GM23248 (cell line): ENCODE results near the gene PI4K2B.
"Not testable (repeated sequence)": the region's sequence is repeated elsewhere in the genome, so short reads cannot be mapped to it uniquely, and the experiment has no call there.

Experiments used
- EZH2 ChIP-seq: fragments of 200-600 bp; sonication (generic); IDR thresholded peaks from 2 replicates; pipeline ENCODE4 v1.6.1; 2018; ENCODE audit warnings: antibody characterized with exemption, mild to moderate bottlenecking; ENCODE audit not compliant: insufficient read depth, poor library complexity, severe bottlenecking
- EZH2phosphoT487 ChIP-seq: fragments of 200-600 bp; sonication (generic); IDR thresholded peaks from 2 replicates; pipeline ENCODE4 v1.6.1; 2018; ENCODE audit warnings: antibody characterized with exemption, moderate library complexity, mild to moderate bottlenecking, low read depth; ENCODE audit not compliant: insufficient read depth

DNA sequence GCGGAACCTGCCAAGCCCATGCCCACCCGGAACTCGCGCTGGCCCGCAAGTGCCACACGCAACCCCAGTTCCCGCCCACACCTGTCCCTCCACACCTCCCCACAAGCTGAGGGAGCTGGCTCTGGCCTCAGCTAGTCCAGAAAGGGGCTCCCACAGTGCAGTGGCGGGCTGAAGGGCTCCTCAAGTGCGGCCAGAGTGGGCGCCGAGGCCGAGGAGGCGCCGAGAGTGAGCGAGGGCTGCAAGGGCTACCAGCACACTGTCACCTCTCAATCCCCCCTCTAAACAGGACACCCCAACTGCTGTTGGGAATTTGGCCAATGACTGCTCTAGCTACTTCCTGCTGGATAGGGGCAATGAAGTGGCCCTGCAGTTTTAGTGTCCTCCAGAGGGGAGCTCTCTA is 5.7 kb downstream of the PI4K2B start:
- TF ChIP-seq EZH2, EZH2phosphoT487: not testable (repeated sequence)
